GM19397 (cell line): ENCODE measurements around the gene ANTXR2.

Experiments used
- ATAC-seq: cut with Tn5 transposase; IDR thresholded peaks from one replicate; pipeline ENCODE4 v1.9.1; 2021; ENCODE audit warnings: mild to moderate bottlenecking, moderate library complexity; ENCODE audit not compliant: unreplicated experiment

ANTXR2 gene

GRCh38 chr4:80070880-80071603 lies 2.0 kb downstream of the ANTXR2 start:
- ATAC-seq = no peak

- no peak for ATAC-seq
Measured at GRCh38 chr4:80069837-80070731, 2.9 kb downstream of the ANTXR2 start.

GRCh38 chr4:80069108-80069836 lies 3.8 kb downstream of the ANTXR2 start:
- ATAC-seq = no peak

- no peak for ATAC-seq
Measured at GRCh38 chr4:80065601-80066000, 7.4 kb downstream of the ANTXR2 start.

GRCh38 chr4:80062527-80062926 lies 10.5 kb downstream of the ANTXR2 start:
- ATAC-seq = no peak

GRCh38 chr4:80060804-80061203 lies 12.2 kb downstream of the ANTXR2 start:
- no peak for ATAC-seq

GRCh38 chr4:80058740-80059139 lies 14.3 kb downstream of the ANTXR2 start:
- peak; percentile 97 for ATAC-seq

- ATAC-seq = no peak
Measured at GRCh38 chr4:80054375-80054774, 18.7 kb downstream of the ANTXR2 start.

GRCh38 chr4:80053140-80053910 lies 19.7 kb downstream of the ANTXR2 start:
- no peak for ATAC-seq

- no peak for ATAC-seq
Measured at GRCh38 chr4:80049813-80050534, 23.1 kb downstream of the ANTXR2 start.

GRCh38 chr4:80049402-80049801 lies 23.6 kb downstream of the ANTXR2 start:
- ATAC-seq = no peak

- ATAC-seq = no peak
Measured at GRCh38 chr4:80045786-80046185, 27.2 kb downstream of the ANTXR2 start.

- no peak for ATAC-seq
Measured at GRCh38 chr4:80043541-80043940, 29.5 kb downstream of the ANTXR2 start.

- ATAC-seq = no peak
Measured at GRCh38 chr4:80042821-80043220, 30.2 kb downstream of the ANTXR2 start.

GRCh38 chr4:80037864-80038263 lies 35.2 kb downstream of the ANTXR2 start:
- no peak for ATAC-seq

GRCh38 chr4:80036949-80037685 lies 35.9 kb downstream of the ANTXR2 start:
- no peak for ATAC-seq

GRCh38 chr4:80036306-80036705 lies 36.7 kb downstream of the ANTXR2 start:
- ATAC-seq = no peak

GRCh38 chr4:80035336-80035735 lies 37.7 kb downstream of the ANTXR2 start:
- ATAC-seq = no peak

- ATAC-seq = no peak
Measured at GRCh38 chr4:80033581-80033980, 39.4 kb downstream of the ANTXR2 start.
